NCI-H446 treated with DMSO at 0.1 percent for 48 hours (cell line): ENCODE measurements around the gene VTI1B.
"Not testable (repeated sequence)": the region's sequence is repeated elsewhere in the genome, so short reads cannot be mapped to it uniquely, and the experiment has no call there.

Experiments used
- DNase-seq: peaks from one replicate; lab custom pipeline; 2025; lab: John Stamatoyannopoulos, UW

The VTI1B gene

GRCh38 chr14:67674480-67675218 is at the start of gene VTI1B:
TSS of gene VTI1B (minus strand) at chr14:67674632. CDS start at chr14:67674489, 143 bp downstream.
- peak; percentile 53 for DNase-seq

GRCh38 chr14:67722293-67722692 is 47.9 kb upstream of the VTI1B start:
- DNase-seq, result peak; percentile 50

GRCh38 chr14:67721875-67722274 is 47.4 kb upstream of the VTI1B start:
- no peak for DNase-seq

GRCh38 chr14:67719866-67720265 is 45.4 kb upstream of the VTI1B start:
- DNase-seq, result no peak

- DNase-seq, result not testable (repeated sequence)
Observed at GRCh38 chr14:67719385-67719784, 45.0 kb upstream of the VTI1B start.

GRCh38 chr14:67718265-67718664 is 43.8 kb upstream of the VTI1B start:
- no peak for DNase-seq

- no peak for DNase-seq
Observed at GRCh38 chr14:67717048-67717447, 42.6 kb upstream of the VTI1B start.

GRCh38 chr14:67710209-67710608 is 35.8 kb upstream of the VTI1B start:
- DNase-seq, result no peak

GRCh38 chr14:67709796-67710195 is 35.4 kb upstream of the VTI1B start:
- not testable (repeated sequence) for DNase-seq

- not testable (repeated sequence) for DNase-seq
Observed at GRCh38 chr14:67709346-67709745, 34.9 kb upstream of the VTI1B start.

GRCh38 chr14:67705211-67705610 is 30.8 kb upstream of the VTI1B start:
- DNase-seq, result no peak

GRCh38 chr14:67704484-67705089 is 30.2 kb upstream of the VTI1B start:
- DNase-seq, result no peak

- DNase-seq, result no peak
Observed at GRCh38 chr14:67703997-67704396, 29.6 kb upstream of the VTI1B start.

- not testable (repeated sequence) for DNase-seq
Observed at GRCh38 chr14:67701492-67701891, 27.1 kb upstream of the VTI1B start, which contains the start of gene RDH12. TSS of gene RDH12 (plus strand) at chr14:67701886. CDS start at chr14:67722643, 20,757 bp downstream.

GRCh38 chr14:67698179-67698578 is 23.7 kb upstream of the VTI1B start:
- DNase-seq, result no peak

GRCh38 chr14:67697006-67697405 is 22.6 kb upstream of the VTI1B start:
- no peak for DNase-seq

GRCh38 chr14:67695394-67695949 is 21.0 kb upstream of the VTI1B start, which contains the start of gene RDH11:
TSS of gene RDH11 (minus strand) at chr14:67695764. CDS start at chr14:67695703, 61 bp downstream.
- DNase-seq, result peak; percentile 85

- DNase-seq, result peak; percentile 73
Observed at GRCh38 chr14:67694791-67695393, 20.5 kb upstream of the VTI1B start.

GRCh38 chr14:67690011-67690410 is 15.6 kb upstream of the VTI1B start:
- DNase-seq, result no peak

- DNase-seq, result no peak
Observed at GRCh38 chr14:67683842-67684241, 9.4 kb upstream of the VTI1B start.

- DNase-seq, result no peak
Observed at GRCh38 chr14:67680941-67681340, 6.5 kb upstream of the VTI1B start.

- no peak for DNase-seq
Observed at GRCh38 chr14:67680121-67680602, 5.7 kb upstream of the VTI1B start.
